Panc1 (cell line): ENCODE measurements around the gene CRIM1. TPM values are rescaled to one million over a fixed set of nuclear protein-coding genes. Genes with fewer than 3 reads are reported as not detected.

ENCODE experiments used
- ATAC-seq: fragments of 200-7000 bp; cut with Tn5 transposase; 2 replicates; pipeline ENCODE4 v1.9.1; 2020; ENCODE audit warnings: mild to moderate bottlenecking, moderate library complexity
- BruUV-seq: library from RNA; stranded (reverse); fragments of 400-500 nt; replicated peaks from 2 replicates; lab custom pipeline; 2021; lab: Mats Ljungman, UMichigan
- CTCF ChIA-PET: fragments of 300-600 bp; sonication (Branson Sonifier 250); formaldehyde crosslinking; loops from one replicate; lab custom pipeline; 2022; ENCODE audit warnings: antibody characterized with exemption; lab: Charles Lee
- POLR2A ChIA-PET: fragments of 300-600 bp; sonication (Branson Sonifier 250); formaldehyde crosslinking; loops from one replicate; lab custom pipeline; 2022; ENCODE audit warnings: antibody characterized with exemption; lab: Charles Lee
- DNase-seq: peaks from one replicate; pipeline ENCODE4 v3.0.0-alpha.2; 2010; ENCODE audit warnings: low read depth, low spot score
- H3K27ac ChIP-seq: 2 replicates; pipeline ENCODE4 v1.5.1; 2011; ENCODE audit warnings: mild to moderate bottlenecking, low read length, inconsistent platforms
- H3K27me3 ChIP-seq: fragments of 200-500 bp; sonication (Bioruptor generic); 2 replicates; pipeline ENCODE4 v1.6.0; 2014; ENCODE audit warnings: low read length, inconsistent platforms; ENCODE audit not compliant: control insufficient read depth, insufficient read depth
- H3K36me3 ChIP-seq: fragments of 200-500 bp; sonication (Bioruptor generic); 2 replicates; pipeline ENCODE4 v1.5.1; 2014; ENCODE audit warnings: inconsistent platforms, mild to moderate bottlenecking, low read length, moderate library complexity; ENCODE audit not compliant: control insufficient read depth, insufficient read depth
- H3K4me1 ChIP-seq: 2 replicates; pipeline ENCODE4 v1.5.1; 2011; ENCODE audit warnings: inconsistent platforms, mild to moderate bottlenecking, low read length, moderate library complexity; ENCODE audit not compliant: control insufficient read depth, insufficient read depth
- H3K4me3 ChIP-seq, 2 experiments: 2 replicates each; pipeline ENCODE4 v1.5.1; 2011 to 2012; ENCODE audit warnings: low read depth in 2 of 2, low read length in 2 of 2, mild to moderate bottlenecking in 2 of 2, inconsistent platforms in 1 of 2, moderate library complexity in 1 of 2
- H3K9me3 ChIP-seq: fragments of 200-500 bp; sonication (Bioruptor generic); 2 replicates; pipeline ENCODE4 v1.5.1; 2014; ENCODE audit warnings: low read depth, mild to moderate bottlenecking, inconsistent platforms, low read length, moderate library complexity; ENCODE audit not compliant: control insufficient read depth, insufficient read depth
- CTCF ChIP-seq: fragments of 450-650 bp; IDR thresholded peaks from 2 replicates; pipeline ENCODE4 v1.5.1; 2017; ENCODE audit warnings: mild to moderate bottlenecking
- POLR2AphosphoS5 ChIP-seq: IDR thresholded peaks from 2 replicates; pipeline ENCODE4 v1.6.1; 2012; ENCODE audit warnings: mild to moderate bottlenecking, low read depth, low read length, moderate library complexity
- REST ChIP-seq, 2 experiments: IDR thresholded peaks; 2 replicates each; pipeline ENCODE4 v1.6.1; 2011 to 2012; ENCODE audit warnings: low read depth in 2 of 2, control low read depth in 1 of 2, low read length in 1 of 2, mild to moderate bottlenecking in 1 of 2, moderate library complexity in 1 of 2; ENCODE audit not compliant: insufficient read depth in 1 of 2
- SIN3A ChIP-seq: IDR thresholded peaks from 2 replicates; pipeline ENCODE4 v1.6.1; 2012; ENCODE audit warnings: low read depth, mild to moderate bottlenecking, low read length, moderate library complexity, borderline replicate concordance; ENCODE audit not compliant: insufficient read depth
- TCF7L2 ChIP-seq: IDR thresholded peaks from 2 replicates; pipeline ENCODE4 v1.6.1; 2011; ENCODE audit warnings: mild to moderate bottlenecking, low read depth, low read length, inconsistent platforms
- in situ Hi-C: cut with HindIII; loops from 2 replicates; pipeline ENCODE4 v1.10.0; 2016; ENCODE audit warnings: low sequenced_read_pairs, low pct_unique_long_range_greater_than_20kb
- intact Hi-C: fragments of 100-400 bp; cut with micrococcal nuclease; formaldehyde crosslinking; loops from one replicate; pipeline ENCODE4 v1.10.0; 2022; ENCODE audit not compliant: unreplicated experiment
- total RNA-seq: library from RNA; stranded (reverse); gene quantifications from one replicate; pipeline ENCODE4 v1.2.1, GENCODE V29; 2021; ENCODE audit not compliant: unreplicated experiment

CRIM1 gene
- total RNA-seq, 1 experiment from 2014 or later: 290 TPM

GRCh38 chr2:36404318-36404717, 48.7 kb downstream of the CRIM1 start:
- no peak for TF ChIP-seq CTCF
- CTCF ChIA-PET: no interaction called here
- intact Hi-C loops (no loop called here), in situ Hi-C loops (no loop called here)
- peak; percentile 33 for ATAC-seq
- H3K27me3 ChIP-seq: no peaks in the 10 kb centered on the region
- peaks cover 100% of the 10 kb centered on the region for H3K4me1 ChIP-seq
- H3K36me3 ChIP-seq: peaks cover 14% of the 10 kb centered on the region; the same call in 1 of the 2 replicates
- peak overlapping the region; percentile 96 for H3K27ac ChIP-seq
- POLR2A ChIA-PET: interaction anchor here (0.6 kb wide), 1 partner anchor 53 kb away, joined by 3 read pairs; no protein-coding TSS in a partner anchor
- no TSS peak for BruUV-seq
- DNase-seq: no peak
- H3K9me3 ChIP-seq: no peaks in the 10 kb centered on the region
- H3K4me3 ChIP-seq: peak overlapping the region; percentile 4 to 14; a peak in 3 of 4 replicates

GRCh38 chr2:36404754-36405153, 49.2 kb downstream of the CRIM1 start:
- BruUV-seq: no TSS peak
- peaks cover 100% of the 10 kb centered on the region for H3K4me1 ChIP-seq
- ChIA-PET CTCF (interaction anchor here (0.5 kb wide), 1 partner anchor 54 kb away, joined by 5 read pairs; no protein-coding TSS in a partner anchor), POLR2A (no interaction called here)
- intact Hi-C loops: loop anchor here (5.0 kb wide), 2 partner anchors 32 to 47 kb away; partner anchors contain the start of gene CRIM1
- in situ Hi-C loops: no loop called here
- H3K9me3 ChIP-seq: no peaks in the 10 kb centered on the region
- DNase-seq: no peak
- no peaks in the 10 kb centered on the region for H3K27me3 ChIP-seq
- peak overlapping the region; percentile 96 for H3K27ac ChIP-seq
- H3K36me3 ChIP-seq: peaks cover 10% of the 10 kb centered on the region; the same call in 1 of the 2 replicates
- no peak for TF ChIP-seq SIN3A
- TF ChIP-seq CTCF: no peak
- no peak for TF ChIP-seq REST (IDR thresholded peaks at IDR 0.05; ENCODE audit: insufficient read depth in 1 of 2, low read depth in 2 of 2, low read length in 1 of 2)
- no peak for TF ChIP-seq TCF7L2
- no peak for TF ChIP-seq POLR2AphosphoS5
- H3K4me3 ChIP-seq: peak overlapping the region; percentile 14 to 28; a peak in 3 of 4 replicates
- ATAC-seq: no peak
